IMR-90 (cell line): ENCODE measurements around the gene OR1L8.

Experiments used
- CTCF ChIP-seq: conservative IDR thresholded peaks from 2 replicates; pipeline ENCODE4 v1.5.1; 2012; ENCODE audit warnings: mild to moderate bottlenecking, low read depth, low read length, improper control_type of control experiment
- MAZ ChIP-seq: IDR thresholded peaks from 2 replicates; pipeline ENCODE4 v1.6.1; 2012; ENCODE audit warnings: low read depth, mild to moderate bottlenecking, low read length, improper control_type of control experiment, moderate library complexity, borderline replicate concordance
- POLR2A ChIP-seq: IDR thresholded peaks from 2 replicates; pipeline ENCODE4 v1.6.1; 2012; ENCODE audit warnings: mild to moderate bottlenecking, low read depth, low read length
- RAD21 ChIP-seq: IDR thresholded peaks from 2 replicates; pipeline ENCODE4 v1.6.1; 2012; ENCODE audit warnings: low read length, improper control_type of control experiment
- RFX5 ChIP-seq: IDR thresholded peaks from 2 replicates; pipeline ENCODE4 v1.8.0; 2012; ENCODE audit warnings: low read depth, mild to moderate bottlenecking, low read length, moderate library complexity
- SMC3 ChIP-seq: fragments of 150-350 bp; IDR thresholded peaks from 2 replicates; pipeline ENCODE4 v1.6.1; 2016; ENCODE audit warnings: low read depth, mild to moderate bottlenecking, antibody characterized with exemption, low read length, moderate library complexity
- TF ChIP-seq, protein P1 (sequence below): fragments of 150-350 bp; IDR thresholded peaks from 2 replicates; pipeline ENCODE4 v1.6.1; 2017; ENCODE audit warnings: mild to moderate bottlenecking, antibody characterized with exemption, low read length, low read depth

DNA sequence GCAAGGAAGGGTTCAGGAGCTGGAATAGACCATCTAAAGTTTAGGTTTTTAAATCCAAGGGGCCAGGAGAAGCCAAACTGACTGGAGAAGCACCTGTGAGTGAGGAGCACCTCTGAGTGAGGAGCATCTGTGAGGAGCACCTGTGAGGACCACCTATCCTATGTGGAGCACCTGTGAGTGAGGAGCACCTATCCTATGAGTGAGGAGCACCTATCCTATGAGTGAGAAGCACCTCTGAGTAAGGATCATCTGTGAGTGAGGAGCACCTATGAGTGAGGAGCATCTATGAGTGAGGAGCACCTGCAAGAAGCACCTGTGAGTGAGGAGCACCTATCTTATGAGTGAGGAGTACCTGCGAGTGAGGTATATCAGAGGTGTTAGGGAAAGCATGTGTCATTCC, 23.4 kb upstream of the OR1L8 start:
- no peak for TF ChIP-seq CTCF
- TF ChIP-seq POLR2A = no peak
- TF ChIP-seq RFX5 = no peak
- TF ChIP-seq, protein P1, sequence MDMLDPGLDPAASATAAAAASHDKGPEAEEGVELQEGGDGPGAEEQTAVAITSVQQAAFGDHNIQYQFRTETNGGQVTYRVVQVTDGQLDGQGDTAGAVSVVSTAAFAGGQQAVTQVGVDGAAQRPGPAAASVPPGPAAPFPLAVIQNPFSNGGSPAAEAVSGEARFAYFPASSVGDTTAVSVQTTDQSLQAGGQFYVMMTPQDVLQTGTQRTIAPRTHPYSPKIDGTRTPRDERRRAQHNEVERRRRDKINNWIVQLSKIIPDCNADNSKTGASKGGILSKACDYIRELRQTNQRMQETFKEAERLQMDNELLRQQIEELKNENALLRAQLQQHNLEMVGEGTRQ = no peak
- no peak for TF ChIP-seq MAZ
- TF ChIP-seq SMC3 = no peak
- TF ChIP-seq RAD21 = no peak
